WTC11 (cell line): ENCODE measurements around the gene EVI2A. TPM values are rescaled to one million over a fixed set of nuclear protein-coding genes. Genes with fewer than 3 reads are reported as not detected.

Source experiments
- ATAC-seq: fragments of 200-7000 bp; cut with Tn5 transposase; 2 replicates; pipeline ENCODE4 v1.10.0; 2021; ENCODE audit warnings: mild to moderate bottlenecking, moderate library complexity
- CTCF ChIA-PET: fragments of 300-600 bp; sonication (Branson Sonifier 250); formaldehyde crosslinking; loops from one replicate; lab custom pipeline; 2021; ENCODE audit warnings: antibody characterized with exemption; lab: Charles Lee
- POLR2A ChIA-PET: fragments of 350-600 bp; sonication (Branson Sonifier 250); formaldehyde crosslinking; loops from one replicate; lab custom pipeline; 2021; ENCODE audit warnings: antibody characterized with exemption; lab: Charles Lee
- DNase-seq: peaks from one replicate; pipeline ENCODE4 v3.0.0; 2021; ENCODE audit warnings: low spot score
- H3K27ac Mint-ChIP-seq: 2 replicates; pipeline ENCODE4 v1.8.0; 2021; ENCODE audit warnings: mixed read lengths
- H3K27me3 Mint-ChIP-seq: 2 replicates; pipeline ENCODE4 v1.8.0; 2021; ENCODE audit warnings: low read depth, mild to moderate bottlenecking, moderate library complexity, mixed read lengths
- H3K36me3 Mint-ChIP-seq: 2 replicates; pipeline ENCODE4 v1.8.0; 2021; ENCODE audit warnings: mixed read lengths
- H3K4me1 Mint-ChIP-seq: 2 replicates; pipeline ENCODE4 v1.8.0; 2022; ENCODE audit warnings: mixed read lengths
- H3K4me3 Mint-ChIP-seq: 2 replicates; pipeline ENCODE4 v1.8.0; 2021; ENCODE audit warnings: mild to moderate bottlenecking, moderate library complexity, mixed read lengths
- H3K9me3 Mint-ChIP-seq: 2 replicates; pipeline ENCODE4 v1.8.0; 2021; ENCODE audit warnings: mixed read lengths
- ATF6 ChIP-seq: sonication (generic); formaldehyde crosslinking; IDR thresholded peaks from 2 replicates; pipeline ENCODE4 v1.8.1; 2023; ENCODE audit warnings: mild to moderate bottlenecking, missing genetic modification reagents
- E2F1 ChIP-seq: sonication (generic); formaldehyde crosslinking; IDR thresholded peaks from 2 replicates; pipeline ENCODE4 v1.8.0; 2022; ENCODE audit warnings: mild to moderate bottlenecking, missing genetic modification reagents
- ELF4 ChIP-seq: sonication (generic); formaldehyde crosslinking; IDR thresholded peaks from 2 replicates; pipeline ENCODE4 v1.8.1; 2022; ENCODE audit warnings: low read depth, mild to moderate bottlenecking, moderate library complexity, missing genetic modification reagents
- FOXJ3 ChIP-seq: sonication (generic); formaldehyde crosslinking; IDR thresholded peaks from 2 replicates; pipeline ENCODE4 v1.9.0; 2021; ENCODE audit warnings: missing genetic modification reagents, mild to moderate bottlenecking, borderline replicate concordance
- GRHL2 ChIP-seq: fragments of 250-450 bp; sonication (Bioruptor Pico); IDR thresholded peaks from 2 replicates; pipeline ENCODE4 v1.8.0; 2022; ENCODE audit warnings: mild to moderate bottlenecking, moderate library complexity; ENCODE audit not compliant: insufficient replicate concordance, severe bottlenecking
- KAT7 ChIP-seq: sonication (generic); formaldehyde crosslinking; IDR thresholded peaks from 2 replicates; pipeline ENCODE4 v1.8.1; 2023; ENCODE audit warnings: missing genetic modification reagents, mild to moderate bottlenecking, borderline replicate concordance
- OVOL2 ChIP-seq: fragments of 250-450 bp; sonication (Bioruptor Pico); IDR thresholded peaks from 2 replicates; pipeline ENCODE4 v1.9.0; 2021; ENCODE audit warnings: mild to moderate bottlenecking, borderline replicate concordance
- SMAD3 ChIP-seq: sonication (generic); formaldehyde crosslinking; IDR thresholded peaks from 2 replicates; pipeline ENCODE4 v1.8.0; 2022; ENCODE audit warnings: missing genetic modification reagents, mild to moderate bottlenecking, borderline replicate concordance
- SMAD4 ChIP-seq: sonication (generic); formaldehyde crosslinking; IDR thresholded peaks from 2 replicates; pipeline ENCODE4 v1.8.0; 2022; ENCODE audit warnings: mild to moderate bottlenecking, missing genetic modification reagents
- TEAD4 ChIP-seq: sonication (generic); formaldehyde crosslinking; IDR thresholded peaks from 2 replicates; pipeline ENCODE4 v1.8.0; 2022; ENCODE audit warnings: mild to moderate bottlenecking, missing genetic modification reagents
- ZMAT4 ChIP-seq: fragments of 250-450 bp; sonication (Bioruptor Pico); IDR thresholded peaks from 2 replicates; pipeline ENCODE4 v1.9.0; 2021; ENCODE audit warnings: mild to moderate bottlenecking
- ZNF219 ChIP-seq: sonication (generic); formaldehyde crosslinking; IDR thresholded peaks from 2 replicates; pipeline ENCODE4 v1.8.0; 2023; ENCODE audit warnings: missing genetic modification reagents, mild to moderate bottlenecking, borderline replicate concordance
- ZNF281 ChIP-seq: sonication (generic); formaldehyde crosslinking; IDR thresholded peaks from 2 replicates; pipeline ENCODE4 v1.8.0; 2023; ENCODE audit warnings: mild to moderate bottlenecking, missing genetic modification reagents
- ZNF317 ChIP-seq: sonication (generic); formaldehyde crosslinking; IDR thresholded peaks from 2 replicates; pipeline ENCODE4 v1.8.1; 2023; ENCODE audit warnings: low read depth, mild to moderate bottlenecking, moderate library complexity, missing genetic modification reagents, borderline replicate concordance
- ZNF423 ChIP-seq: fragments of 250-450 bp; sonication (Bioruptor Pico); IDR thresholded peaks from 2 replicates; pipeline ENCODE4 v2.1.2; 2022; ENCODE audit warnings: mild to moderate bottlenecking, moderate library complexity
- total RNA-seq: library from RNA; stranded (reverse); gene quantifications from 3 replicates; pipeline ENCODE4 v1.2.3, GENCODE V29; 2021
- TF ChIP-seq, protein P1 (sequence below): sonication (generic); formaldehyde crosslinking; IDR thresholded peaks from 2 replicates; pipeline ENCODE4 v1.8.1; 2023; ENCODE audit warnings: mild to moderate bottlenecking, moderate library complexity, missing genetic modification reagents
- TF ChIP-seq, protein P2 (sequence below): sonication (generic); formaldehyde crosslinking; IDR thresholded peaks from 2 replicates; pipeline ENCODE4 v1.8.1; 2023; ENCODE audit warnings: mild to moderate bottlenecking, missing genetic modification reagents, moderate library complexity
- TF ChIP-seq, protein P3 (sequence below): sonication (generic); formaldehyde crosslinking; IDR thresholded peaks from 2 replicates; pipeline ENCODE4 v1.8.1; 2022; ENCODE audit warnings: mild to moderate bottlenecking, moderate library complexity, missing genetic modification reagents
- TF ChIP-seq, protein P4 (sequence below): fragments of 250-450 bp; sonication (Bioruptor Pico); IDR thresholded peaks from 2 replicates; pipeline ENCODE4 v1.9.0; 2021; ENCODE audit warnings: mild to moderate bottlenecking
- TF ChIP-seq, protein P5 (sequence below): fragments of 250-450 bp; sonication (Bioruptor Pico); conservative IDR thresholded peaks from 2 replicates; pipeline ENCODE4 v1.9.0; 2021; ENCODE audit warnings: mild to moderate bottlenecking

EVI2A gene
- total RNA-seq, 1 experiment from 2014 or later = 0.15 TPM

DNA sequence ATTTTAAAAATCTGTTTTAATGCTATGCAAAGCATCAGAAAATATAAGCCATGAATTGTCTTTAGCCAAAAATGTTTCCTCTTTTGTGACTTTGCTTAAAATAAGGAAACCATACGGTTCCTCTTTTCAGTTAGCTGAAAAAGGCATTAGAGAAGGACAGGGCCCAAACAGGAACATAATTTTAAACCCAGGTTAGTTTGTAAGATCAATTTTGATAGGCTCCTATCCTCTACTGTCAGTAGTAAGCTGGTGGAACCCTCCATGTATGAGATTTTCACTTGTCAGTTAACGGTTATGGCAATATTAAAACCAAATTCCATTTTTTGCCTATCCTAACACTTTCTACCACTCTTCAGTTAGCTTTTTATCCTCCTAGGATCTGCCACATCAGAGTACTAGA lies 11.9 kb downstream of the EVI2A start:
- H3K27me3 Mint-ChIP-seq = no peaks in the 10 kb centered on the region
- no peaks in the 10 kb centered on the region for H3K36me3 Mint-ChIP-seq
- TF ChIP-seq ATF6 (CRISPR knock-in tag) (no peak), ZNF281 (CRISPR knock-in tag) (no peak), ZNF219 (CRISPR knock-in tag) (no peak), ZMAT4 (CRISPR knock-in tag) (no peak), KAT7 (CRISPR knock-in tag) (no peak), GRHL2 (no peak), ZNF317 (CRISPR knock-in tag) (no peak), TEAD4 (CRISPR knock-in tag) (no peak), E2F1 (no peak), FOXJ3 (CRISPR knock-in tag) (no peak), OVOL2 (no peak), ZNF423 (CRISPR knock-in tag) (no peak), ELF4 (no peak), SMAD3 (CRISPR knock-in tag) (no peak), SMAD4 (CRISPR knock-in tag) (no peak)
- TF ChIP-seq, protein P1, sequence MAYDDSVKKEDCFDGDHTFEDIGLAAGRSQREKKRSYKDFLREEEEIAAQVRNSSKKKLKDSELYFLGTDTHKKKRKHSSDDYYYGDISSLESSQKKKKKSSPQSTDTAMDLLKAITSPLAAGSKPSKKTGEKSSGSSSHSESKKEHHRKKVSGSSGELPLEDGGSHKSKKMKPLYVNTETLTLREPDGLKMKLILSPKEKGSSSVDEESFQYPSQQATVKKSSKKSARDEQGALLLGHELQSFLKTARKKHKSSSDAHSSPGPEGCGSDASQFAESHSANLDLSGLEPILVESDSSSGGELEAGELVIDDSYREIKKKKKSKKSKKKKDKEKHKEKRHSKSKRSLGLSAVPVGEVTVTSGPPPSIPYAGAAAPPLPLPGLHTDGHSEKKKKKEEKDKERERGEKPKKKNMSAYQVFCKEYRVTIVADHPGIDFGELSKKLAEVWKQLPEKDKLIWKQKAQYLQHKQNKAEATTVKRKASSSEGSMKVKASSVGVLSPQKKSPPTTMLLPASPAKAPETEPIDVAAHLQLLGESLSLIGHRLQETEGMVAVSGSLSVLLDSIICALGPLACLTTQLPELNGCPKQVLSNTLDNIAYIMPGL (CRISPR knock-in tag) = no peak
- TF ChIP-seq, protein P2, sequence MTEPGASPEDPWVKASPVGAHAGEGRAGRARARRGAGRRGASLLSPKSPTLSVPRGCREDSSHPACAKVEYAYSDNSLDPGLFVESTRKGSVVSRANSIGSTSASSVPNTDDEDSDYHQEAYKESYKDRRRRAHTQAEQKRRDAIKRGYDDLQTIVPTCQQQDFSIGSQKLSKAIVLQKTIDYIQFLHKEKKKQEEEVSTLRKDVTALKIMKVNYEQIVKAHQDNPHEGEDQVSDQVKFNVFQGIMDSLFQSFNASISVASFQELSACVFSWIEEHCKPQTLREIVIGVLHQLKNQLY (CRISPR knock-in tag) = no peak
- TF ChIP-seq, protein P3, sequence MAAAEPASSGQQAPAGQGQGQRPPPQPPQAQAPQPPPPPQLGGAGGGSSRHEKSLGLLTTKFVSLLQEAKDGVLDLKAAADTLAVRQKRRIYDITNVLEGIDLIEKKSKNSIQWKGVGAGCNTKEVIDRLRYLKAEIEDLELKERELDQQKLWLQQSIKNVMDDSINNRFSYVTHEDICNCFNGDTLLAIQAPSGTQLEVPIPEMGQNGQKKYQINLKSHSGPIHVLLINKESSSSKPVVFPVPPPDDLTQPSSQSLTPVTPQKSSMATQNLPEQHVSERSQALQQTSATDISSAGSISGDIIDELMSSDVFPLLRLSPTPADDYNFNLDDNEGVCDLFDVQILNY (CRISPR knock-in tag) = no peak
- TF ChIP-seq, protein P4, sequence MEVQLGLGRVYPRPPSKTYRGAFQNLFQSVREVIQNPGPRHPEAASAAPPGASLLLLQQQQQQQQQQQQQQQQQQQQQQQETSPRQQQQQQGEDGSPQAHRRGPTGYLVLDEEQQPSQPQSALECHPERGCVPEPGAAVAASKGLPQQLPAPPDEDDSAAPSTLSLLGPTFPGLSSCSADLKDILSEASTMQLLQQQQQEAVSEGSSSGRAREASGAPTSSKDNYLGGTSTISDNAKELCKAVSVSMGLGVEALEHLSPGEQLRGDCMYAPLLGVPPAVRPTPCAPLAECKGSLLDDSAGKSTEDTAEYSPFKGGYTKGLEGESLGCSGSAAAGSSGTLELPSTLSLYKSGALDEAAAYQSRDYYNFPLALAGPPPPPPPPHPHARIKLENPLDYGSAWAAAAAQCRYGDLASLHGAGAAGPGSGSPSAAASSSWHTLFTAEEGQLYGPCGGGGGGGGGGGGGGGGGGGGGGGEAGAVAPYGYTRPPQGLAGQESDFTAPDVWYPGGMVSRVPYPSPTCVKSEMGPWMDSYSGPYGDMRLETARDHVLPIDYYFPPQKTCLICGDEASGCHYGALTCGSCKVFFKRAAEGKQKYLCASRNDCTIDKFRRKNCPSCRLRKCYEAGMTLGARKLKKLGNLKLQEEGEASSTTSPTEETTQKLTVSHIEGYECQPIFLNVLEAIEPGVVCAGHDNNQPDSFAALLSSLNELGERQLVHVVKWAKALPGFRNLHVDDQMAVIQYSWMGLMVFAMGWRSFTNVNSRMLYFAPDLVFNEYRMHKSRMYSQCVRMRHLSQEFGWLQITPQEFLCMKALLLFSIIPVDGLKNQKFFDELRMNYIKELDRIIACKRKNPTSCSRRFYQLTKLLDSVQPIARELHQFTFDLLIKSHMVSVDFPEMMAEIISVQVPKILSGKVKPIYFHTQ (CRISPR knock-in tag) = no peak
- TF ChIP-seq, protein P5, sequence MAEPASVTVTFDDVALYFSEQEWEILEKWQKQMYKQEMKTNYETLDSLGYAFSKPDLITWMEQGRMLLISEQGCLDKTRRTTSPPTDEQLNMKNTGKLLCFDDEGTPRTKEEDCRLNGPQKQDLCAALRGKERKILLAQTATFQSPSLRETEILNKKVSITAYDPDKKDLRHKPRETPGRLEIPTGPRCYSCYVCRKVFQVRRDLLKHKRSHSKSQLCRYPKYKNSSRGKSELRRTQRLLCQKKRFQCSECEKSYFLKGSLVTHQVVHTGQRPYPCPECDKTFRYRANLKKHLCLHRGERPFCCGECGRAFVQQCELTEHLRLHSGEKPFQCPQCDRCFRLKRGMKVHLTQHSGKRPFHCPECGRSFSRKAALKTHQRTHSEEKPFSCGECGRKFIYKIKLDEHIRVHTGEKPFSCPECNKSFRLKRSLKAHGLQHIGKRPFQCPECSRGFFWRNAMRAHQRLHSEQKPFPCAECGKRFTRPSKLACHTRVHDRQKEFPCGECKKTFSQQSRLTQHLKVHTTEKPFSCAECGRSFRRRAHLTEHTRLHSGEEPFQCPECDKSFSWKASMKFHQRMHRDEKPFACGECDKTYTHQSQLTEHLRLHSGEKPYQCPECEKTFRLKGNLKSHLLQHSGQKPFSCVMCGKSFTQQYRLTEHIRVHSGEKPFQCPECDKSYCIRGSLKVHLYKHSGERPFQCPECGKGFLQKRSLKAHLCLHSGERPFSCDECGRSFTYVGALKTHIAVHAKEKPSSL = no peak

More for the DNA sequence above, 11.9 kb downstream of the EVI2A start:
- ChIA-PET CTCF (no interaction called here), POLR2A (no interaction called here)
- Mint-ChIP-seq H3K4me3 (no peak overlapping the region), H3K4me1 (peaks cover 8% of the 10 kb centered on the region), H3K9me3 (no peaks in the 10 kb centered on the region), H3K27ac (no peak overlapping the region)
- DNase-seq = no peak
- no peak for ATAC-seq
